SU-DHL-6 (cell line): ENCODE measurements around the gene ERF.

ENCODE experiments used
- CTCF ChIP-seq: fragments of 200-600 bp; sonication (generic); IDR thresholded peaks from one replicate; pipeline ENCODE4 v1.5.1; 2017; ENCODE audit warnings: antibody characterized with exemption, mild to moderate bottlenecking, low read length, moderate library complexity; ENCODE audit not compliant: insufficient read depth, poor library complexity, severe bottlenecking
- EZH2phosphoT487 ChIP-seq: fragments of 200-600 bp; sonication (generic), shearing (Covaris generic); conservative IDR thresholded peaks from 2 replicates; pipeline ENCODE4 v1.6.1; 2018; ENCODE audit warnings: mild to moderate bottlenecking, antibody characterized with exemption, low read length, moderate library complexity, mixed read lengths

- TF ChIP-seq CTCF = no peak
- TF ChIP-seq EZH2phosphoT487 = no peak
Observed at GRCh38 chr19:42242069-42242511, 12.8 kb downstream of the ERF start.
